Stomach smooth muscle (tissue), 2 donors: ENCODE measurements around the gene PCSK2.

ENCODE experiments used
- H3K27ac ChIP-seq: one replicate; pipeline ENCODE4 v1.7.0; 2013; ENCODE audit warnings: mild to moderate bottlenecking, low read length, inconsistent platforms
- H3K27me3 ChIP-seq, 2 donors: one replicate each; pipeline ENCODE4 v1.7.0; 2013; ENCODE audit warnings: low read length in 2 of 2; ENCODE audit not compliant: insufficient read depth in 2 of 2, control insufficient read depth in 1 of 2
- H3K36me3 ChIP-seq, 2 donors: one replicate each; pipeline ENCODE4 v1.7.0; 2013; ENCODE audit warnings: low read length in 2 of 2; ENCODE audit not compliant: control insufficient read depth in 2 of 2, insufficient read depth in 2 of 2
- H3K4me1 ChIP-seq: one replicate; pipeline ENCODE4 v1.7.0; 2013; ENCODE audit warnings: low read length; ENCODE audit not compliant: control insufficient read depth, insufficient read depth
- H3K4me3 ChIP-seq, 2 donors: one replicate each; pipeline ENCODE4 v1.7.0; 2013; ENCODE audit warnings: low read length in 2 of 2
- H3K9ac ChIP-seq, 2 donors: one replicate each; pipeline ENCODE4 v1.7.0; 2013; ENCODE audit warnings: low read length in 2 of 2, mild to moderate bottlenecking in 1 of 2
- H3K9me3 ChIP-seq, 2 donors: one replicate each; pipeline ENCODE4 v1.7.0; 2013; ENCODE audit warnings: low read length in 2 of 2; ENCODE audit not compliant: control insufficient read depth in 2 of 2
- donor health status: healthy.
- donor health status: Pancreatic carcinoma.

Gene PCSK2

GRCh38 chr20:17473659-17474058, 246.8 kb downstream of the PCSK2 start:
- Histone ChIP-seq H3K9me3 (no peaks in the 10 kb centered on the region), H3K4me3 (no peak overlapping the region)

GRCh38 chr20:17479063-17479657, 252.3 kb downstream of the PCSK2 start:
- Histone ChIP-seq H3K27me3 (peaks cover 0 to 2% of the 10 kb centered on the region in 2 donors), H3K4me3 (no peak overlapping the region), H3K36me3 (no peaks in the 10 kb centered on the region), H3K4me1 (no peaks in the 10 kb centered on the region), H3K27ac (no peak overlapping the region), H3K9ac (no peak overlapping the region), H3K9me3 (no peaks in the 10 kb centered on the region)

More at GRCh38 chr20:17473659-17474058, 246.8 kb downstream of the PCSK2 start:
- H3K27ac ChIP-seq = no peak overlapping the region
- H3K9ac ChIP-seq = no peak overlapping the region
- no peaks in the 10 kb centered on the region for H3K4me1 ChIP-seq
- peaks cover 0 to 3% of the 10 kb centered on the region in 2 donors for H3K27me3 ChIP-seq
- no peaks in the 10 kb centered on the region for H3K36me3 ChIP-seq

DNA sequence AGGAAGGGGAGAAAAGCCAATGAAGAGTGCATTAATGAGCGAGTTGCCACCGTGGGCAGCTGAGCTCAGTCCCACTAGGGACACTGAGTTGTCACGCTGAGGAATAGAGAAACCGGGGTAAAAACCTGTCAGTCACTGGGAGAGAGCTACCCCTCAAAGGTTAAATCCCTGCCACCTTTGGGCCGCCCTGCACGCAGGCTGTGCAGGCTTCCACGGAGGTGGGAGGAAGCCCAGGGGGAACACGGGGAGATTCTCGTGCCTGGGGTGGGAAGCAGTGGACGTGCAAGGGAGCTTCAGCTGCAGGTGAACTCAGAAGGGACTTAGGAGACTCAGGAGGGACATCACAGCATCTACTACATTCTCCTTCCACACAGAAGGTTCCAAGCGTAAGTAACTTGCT, 253.9 kb downstream of the PCSK2 start:
- H3K4me1 ChIP-seq = no peaks in the 10 kb centered on the region
- H3K27ac ChIP-seq = no peak overlapping the region
- no peak overlapping the region for H3K9ac ChIP-seq
- no peaks in the 10 kb centered on the region for H3K36me3 ChIP-seq
- peaks cover 0 to 3% of the 10 kb centered on the region in 2 donors for H3K9me3 ChIP-seq
- H3K27me3 ChIP-seq = peaks cover 0 to 2% of the 10 kb centered on the region in 2 donors
- H3K4me3 ChIP-seq = no peak overlapping the region

DNA sequence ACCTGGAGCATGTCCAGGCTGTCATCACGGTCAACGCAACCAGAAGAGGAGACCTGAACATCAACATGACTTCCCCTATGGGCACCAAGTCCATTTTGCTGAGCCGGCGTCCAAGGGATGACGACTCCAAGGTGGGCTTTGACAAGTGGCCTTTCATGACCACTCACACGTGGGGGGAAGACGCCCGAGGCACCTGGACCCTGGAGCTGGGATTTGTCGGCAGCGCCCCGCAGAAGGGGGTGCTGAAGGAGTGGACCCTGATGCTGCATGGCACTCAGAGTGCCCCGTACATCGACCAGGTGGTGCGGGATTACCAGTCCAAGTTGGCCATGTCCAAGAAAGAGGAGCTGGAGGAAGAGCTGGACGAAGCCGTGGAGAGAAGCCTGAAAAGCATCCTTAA, 254.8 kb downstream of the PCSK2 start:
- Histone ChIP-seq H3K4me1 (no peaks in the 10 kb centered on the region), H3K9ac (no peak overlapping the region), H3K36me3 (no peaks in the 10 kb centered on the region), H3K27ac (no peak overlapping the region), H3K9me3 (peaks cover 0 to 3% of the 10 kb centered on the region in 2 donors), H3K27me3 (peaks cover 0 to 2% of the 10 kb centered on the region in 2 donors), H3K4me3 (no peak overlapping the region)

DNA sequence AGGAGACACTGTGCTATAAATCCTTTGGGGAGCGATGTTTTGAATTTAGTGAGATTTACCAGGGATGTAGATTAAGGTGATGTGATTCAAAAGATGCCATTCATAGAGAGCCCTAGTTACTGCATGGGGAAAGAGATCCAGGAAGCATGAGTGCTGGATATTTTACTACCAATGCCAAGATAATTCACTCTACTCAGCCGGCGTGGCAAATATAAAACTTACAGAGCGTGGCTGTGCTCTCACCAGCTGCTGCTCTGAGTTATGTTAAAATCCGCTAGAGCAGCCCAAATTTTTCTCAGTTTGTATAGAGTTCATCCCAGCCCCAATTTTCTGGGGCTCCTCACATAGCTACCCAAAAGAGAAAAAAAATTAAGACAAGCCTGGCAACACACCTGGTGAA, 255.7 kb downstream of the PCSK2 start:
- Histone ChIP-seq H3K36me3 (no peaks in the 10 kb centered on the region), H3K9me3 (peaks cover 0 to 3% of the 10 kb centered on the region in 2 donors), H3K27ac (no peak overlapping the region), H3K27me3 (peaks cover 0 to 2% of the 10 kb centered on the region in 2 donors), H3K4me3 (no peak overlapping the region), H3K9ac (no peak overlapping the region), H3K4me1 (no peaks in the 10 kb centered on the region)

DNA sequence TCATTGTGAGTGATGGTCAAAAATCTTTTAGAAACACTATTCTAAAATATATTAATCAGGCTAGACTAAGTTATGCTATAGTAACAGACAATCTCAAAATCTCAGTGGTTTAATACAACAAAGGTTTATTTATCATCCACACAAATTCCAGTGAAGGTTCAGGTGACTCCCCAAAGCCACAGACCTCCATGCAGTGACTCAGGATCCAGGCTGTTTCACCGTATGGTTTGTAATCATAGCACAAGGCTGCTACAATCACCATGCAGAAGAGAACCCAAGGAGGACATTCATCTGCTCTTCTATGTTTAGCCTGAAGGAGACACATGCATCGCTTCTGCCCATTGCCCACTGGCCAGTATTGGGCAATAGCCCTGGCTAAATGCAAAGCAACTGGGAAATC, 258.2 kb downstream of the PCSK2 start:
- peaks cover 0 to 2% of the 10 kb centered on the region in 2 donors for H3K27me3 ChIP-seq
- H3K4me1 ChIP-seq = no peaks in the 10 kb centered on the region
- H3K9ac ChIP-seq = no peak overlapping the region
- no peak overlapping the region for H3K4me3 ChIP-seq
- no peak overlapping the region for H3K27ac ChIP-seq
- H3K9me3 ChIP-seq = peaks cover 0 to 3% of the 10 kb centered on the region in 2 donors
- H3K36me3 ChIP-seq = no peaks in the 10 kb centered on the region

- Histone ChIP-seq H3K9me3 (peaks cover 0 to 3% of the 10 kb centered on the region in 2 donors), H3K27ac (no peak overlapping the region), H3K9ac (no peak overlapping the region), H3K36me3 (no peaks in the 10 kb centered on the region), H3K4me3 (no peak overlapping the region), H3K27me3 (peaks cover 0 to 2% of the 10 kb centered on the region in 2 donors), H3K4me1 (no peaks in the 10 kb centered on the region)
Observed at GRCh38 chr20:17488916-17489600, 262.2 kb downstream of the PCSK2 start.

- Histone ChIP-seq H3K27ac (no peak overlapping the region), H3K4me3 (no peak overlapping the region), H3K27me3 (no peaks in the 10 kb centered on the region), H3K4me1 (no peaks in the 10 kb centered on the region), H3K9me3 (no peaks in the 10 kb centered on the region), H3K9ac (no peak overlapping the region), H3K36me3 (no peaks in the 10 kb centered on the region)
Observed at GRCh38 chr20:17490501-17490900, 263.7 kb downstream of the PCSK2 start.

DNA sequence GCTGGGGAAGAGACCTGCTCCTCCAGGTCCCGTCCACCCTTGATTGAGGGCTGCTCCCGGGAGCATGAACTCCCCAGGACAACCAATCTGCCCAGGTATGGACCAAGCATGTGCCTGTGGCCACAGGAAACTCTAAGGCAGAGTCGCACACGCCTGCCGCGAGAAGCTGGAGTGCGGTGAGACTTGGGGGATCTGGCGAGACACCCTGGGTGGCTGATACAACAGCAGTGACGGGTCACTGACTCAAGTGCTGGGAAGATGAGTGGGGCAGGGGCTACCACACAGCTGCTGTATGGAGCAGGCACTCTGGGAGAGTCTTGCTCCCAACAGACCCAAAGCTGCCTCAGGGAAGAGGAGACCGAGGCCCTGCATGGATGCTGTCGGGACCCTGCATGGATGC, 264.2 kb downstream of the PCSK2 start:
- Histone ChIP-seq H3K27ac (no peak overlapping the region), H3K27me3 (no peaks in the 10 kb centered on the region), H3K9ac (no peak overlapping the region), H3K4me1 (no peaks in the 10 kb centered on the region), H3K36me3 (no peaks in the 10 kb centered on the region), H3K9me3 (no peaks in the 10 kb centered on the region), H3K4me3 (no peak overlapping the region)

GRCh38 chr20:17491488-17491887, 264.6 kb downstream of the PCSK2 start:
- H3K27me3 ChIP-seq = no peaks in the 10 kb centered on the region
- H3K4me1 ChIP-seq = no peaks in the 10 kb centered on the region
- no peaks in the 10 kb centered on the region for H3K9me3 ChIP-seq
- no peak overlapping the region for H3K9ac ChIP-seq
- no peak overlapping the region for H3K4me3 ChIP-seq
- no peak overlapping the region for H3K27ac ChIP-seq
- no peaks in the 10 kb centered on the region for H3K36me3 ChIP-seq

DNA sequence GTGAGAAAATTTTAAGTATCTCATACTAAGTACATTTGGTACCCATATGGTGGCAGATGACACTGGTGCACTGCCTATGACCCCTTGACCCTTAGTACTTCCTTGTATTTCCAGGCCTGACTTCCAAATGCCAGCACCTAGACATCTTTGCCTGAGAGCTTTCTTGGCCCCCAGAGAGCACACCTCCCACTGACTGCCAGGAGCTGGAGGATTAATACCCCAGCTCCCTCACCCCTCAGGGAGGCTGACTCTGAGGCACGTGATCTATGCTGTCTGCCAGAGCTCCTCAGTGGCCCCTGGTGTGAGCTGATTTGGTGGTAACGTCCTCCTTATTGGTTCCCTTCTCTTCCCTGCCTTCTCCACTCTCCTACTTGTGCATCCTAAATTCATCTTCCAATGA, 266.3 kb downstream of the PCSK2 start:
- H3K36me3 ChIP-seq = no peaks in the 10 kb centered on the region
- no peak overlapping the region for H3K9ac ChIP-seq
- peaks cover 3% of the 10 kb centered on the region for H3K4me1 ChIP-seq
- no peaks in the 10 kb centered on the region for H3K9me3 ChIP-seq
- H3K4me3 ChIP-seq = no peak overlapping the region
- H3K27me3 ChIP-seq = no peaks in the 10 kb centered on the region
- H3K27ac ChIP-seq = no peak overlapping the region
